HG03097 (cell line): Measurements from ENCODE around the gene FUT3.

ENCODE experiments used
- ATAC-seq: cut with Tn5 transposase; IDR thresholded peaks from one replicate; pipeline ENCODE4 v1.9.1; 2021; ENCODE audit not compliant: unreplicated experiment, low FRiP score

Gene FUT3

DNA sequence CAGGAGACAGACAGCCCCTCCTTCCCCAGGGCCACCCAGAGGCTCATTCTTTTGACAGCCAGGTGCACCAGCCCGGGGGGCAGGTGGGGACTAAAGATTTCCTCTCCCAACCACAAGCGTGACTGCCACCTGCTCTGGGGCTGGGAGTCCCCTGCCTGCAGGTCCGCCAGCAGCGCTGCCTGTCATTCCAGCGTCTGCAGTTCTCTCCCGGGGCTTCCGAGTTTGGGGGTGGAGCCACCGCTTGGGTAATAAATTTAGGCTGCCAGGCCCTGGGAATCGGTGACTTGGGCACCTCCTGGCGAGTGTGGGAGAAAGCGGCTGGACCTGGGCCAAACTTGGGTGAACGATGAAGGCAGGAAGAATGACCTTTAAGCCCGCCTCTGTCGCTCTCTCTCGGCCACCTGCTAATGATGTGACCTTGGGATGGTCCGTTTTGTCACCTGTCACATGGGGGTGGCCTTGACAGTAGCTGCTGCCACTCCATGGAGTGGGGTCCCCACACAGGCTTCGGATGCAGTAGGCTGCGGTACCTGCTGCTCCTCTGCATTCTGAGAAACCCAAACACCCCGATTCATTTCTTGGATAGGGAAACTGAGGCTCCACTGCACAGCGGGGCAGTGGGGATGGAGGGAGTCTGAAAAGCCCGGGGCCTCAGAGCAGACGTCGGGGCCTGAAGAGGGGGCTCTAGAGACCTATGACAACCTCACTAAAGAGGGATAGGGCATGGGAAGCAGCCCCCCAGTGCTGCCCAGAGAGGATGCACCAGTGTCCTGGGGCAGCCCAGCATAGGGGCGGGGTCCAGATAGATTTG, 24.5 kb downstream of the FUT3 start:
- ATAC-seq, result no peak

GRCh38 chr19:5825178-5825577, 26.1 kb downstream of the FUT3 start:
- no peak for ATAC-seq

GRCh38 chr19:5824751-5825150, 26.5 kb downstream of the FUT3 start:
- ATAC-seq, result no peak

GRCh38 chr19:5823579-5824281, 27.5 kb downstream of the FUT3 start:
- ATAC-seq, result no peak

- ATAC-seq, result no peak
These were observed 28.9 kb downstream of the FUT3 start for GRCh38 chr19:5822181-5822844.

GRCh38 chr19:5821521-5822180, 29.6 kb downstream of the FUT3 start:
- no peak for ATAC-seq

- no peak for ATAC-seq
These were observed 30.5 kb downstream of the FUT3 start for GRCh38 chr19:5820785-5821184.

- ATAC-seq, result no peak
These were observed 32.7 kb downstream of the FUT3 start for GRCh38 chr19:5818594-5818993.

GRCh38 chr19:5817218-5817617, 34.0 kb downstream of the FUT3 start:
- no peak for ATAC-seq

- ATAC-seq, result no peak
These were observed 36.4 kb downstream of the FUT3 start for GRCh38 chr19:5814852-5815246.

DNA sequence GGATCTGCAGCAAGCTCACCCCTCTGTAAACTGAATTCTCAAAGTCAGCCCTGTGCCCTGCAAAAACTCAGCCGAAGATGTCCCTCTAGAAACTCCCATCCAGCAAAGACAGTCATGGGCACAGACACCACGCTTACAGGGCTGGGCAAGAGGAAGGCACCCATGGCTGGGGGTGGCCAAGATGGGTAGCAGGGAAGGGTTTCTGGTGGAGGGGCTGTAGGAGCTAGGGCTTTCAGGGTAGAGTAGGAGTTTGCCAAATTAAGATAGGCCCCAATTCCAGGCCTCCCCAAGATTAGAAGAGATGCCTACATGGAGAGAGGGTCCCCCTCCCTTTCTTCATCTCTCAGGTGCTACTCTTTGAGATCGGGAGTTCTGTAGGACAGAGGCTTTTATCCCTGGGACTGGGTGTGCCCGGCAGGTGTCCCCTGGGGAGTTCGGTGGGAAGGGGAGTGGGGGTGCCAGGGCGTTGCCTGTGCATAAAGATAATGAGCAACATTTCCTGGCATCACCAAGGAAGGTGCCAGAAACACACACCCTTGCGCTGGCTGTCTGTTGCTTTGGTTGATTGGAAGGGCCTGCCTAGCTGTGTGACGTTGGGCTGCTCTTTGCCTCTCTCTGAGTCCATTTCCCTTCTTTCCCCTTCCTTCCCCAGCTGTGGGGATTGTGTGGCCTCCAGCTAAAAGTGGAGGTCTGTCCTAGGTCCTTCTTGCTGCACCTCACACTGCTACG, 37.0 kb downstream of the FUT3 start:
- ATAC-seq, result no peak

DNA sequence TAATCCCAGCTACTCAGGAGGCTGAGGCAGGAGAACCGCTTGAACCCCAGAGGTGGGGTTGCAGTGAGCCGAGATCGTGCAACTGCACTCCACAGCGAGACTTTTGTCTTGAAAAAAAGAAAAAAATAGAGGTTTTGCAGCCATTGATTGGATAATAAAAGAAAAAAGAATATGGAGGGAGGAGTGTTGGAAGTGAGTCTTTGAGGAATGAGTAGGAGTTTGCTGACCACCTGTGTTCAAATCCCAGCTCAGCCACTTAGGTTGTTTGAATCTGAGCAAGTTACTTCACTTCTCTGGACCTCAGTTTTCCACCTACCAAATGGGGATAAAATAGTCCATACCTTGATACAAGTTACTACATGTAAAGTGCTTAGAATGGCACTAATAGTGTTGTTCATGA, 40.1 kb downstream of the FUT3 start:
- no peak for ATAC-seq

DNA sequence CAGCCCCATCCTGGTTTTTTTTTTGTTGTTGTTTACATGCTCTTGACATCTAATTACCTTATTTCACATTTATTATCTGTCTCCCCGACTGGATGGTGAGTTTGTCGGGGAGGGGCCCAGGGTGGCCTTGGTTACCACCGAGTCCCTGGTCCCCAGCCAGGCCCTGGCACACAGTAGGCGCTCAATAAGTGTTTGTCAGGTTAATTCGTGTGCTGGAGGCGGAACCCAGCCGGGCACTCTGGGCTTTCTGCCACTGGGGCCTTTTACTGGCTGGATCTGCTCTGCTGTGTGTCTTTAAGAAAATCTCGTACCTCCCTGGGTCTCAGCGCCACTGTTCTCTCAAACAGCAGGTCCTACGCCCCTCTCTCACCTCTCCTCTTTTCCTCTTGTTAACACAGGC, 41.8 kb downstream of the FUT3 start:
- ATAC-seq, result no peak

DNA sequence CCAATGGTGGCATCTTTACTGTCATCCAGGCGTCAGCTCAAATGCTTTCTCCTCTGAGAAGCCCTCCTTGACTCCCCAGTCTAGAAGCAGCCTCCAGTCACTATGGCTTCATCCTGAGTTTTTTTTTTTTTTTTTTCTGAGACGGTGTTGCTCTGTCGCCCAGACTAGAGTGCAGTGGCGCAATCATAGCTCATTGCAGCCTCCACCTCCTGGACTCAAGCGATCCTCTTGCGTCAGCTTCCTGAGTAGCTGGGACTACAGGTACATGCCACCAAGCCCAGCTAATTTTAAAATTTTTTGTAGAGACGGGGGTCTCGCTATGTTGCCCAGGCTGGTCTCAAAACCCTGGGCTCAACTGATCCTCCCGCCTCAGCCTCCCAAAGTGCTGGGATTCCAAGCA, 42.2 kb downstream of the FUT3 start:
- no peak for ATAC-seq

DNA sequence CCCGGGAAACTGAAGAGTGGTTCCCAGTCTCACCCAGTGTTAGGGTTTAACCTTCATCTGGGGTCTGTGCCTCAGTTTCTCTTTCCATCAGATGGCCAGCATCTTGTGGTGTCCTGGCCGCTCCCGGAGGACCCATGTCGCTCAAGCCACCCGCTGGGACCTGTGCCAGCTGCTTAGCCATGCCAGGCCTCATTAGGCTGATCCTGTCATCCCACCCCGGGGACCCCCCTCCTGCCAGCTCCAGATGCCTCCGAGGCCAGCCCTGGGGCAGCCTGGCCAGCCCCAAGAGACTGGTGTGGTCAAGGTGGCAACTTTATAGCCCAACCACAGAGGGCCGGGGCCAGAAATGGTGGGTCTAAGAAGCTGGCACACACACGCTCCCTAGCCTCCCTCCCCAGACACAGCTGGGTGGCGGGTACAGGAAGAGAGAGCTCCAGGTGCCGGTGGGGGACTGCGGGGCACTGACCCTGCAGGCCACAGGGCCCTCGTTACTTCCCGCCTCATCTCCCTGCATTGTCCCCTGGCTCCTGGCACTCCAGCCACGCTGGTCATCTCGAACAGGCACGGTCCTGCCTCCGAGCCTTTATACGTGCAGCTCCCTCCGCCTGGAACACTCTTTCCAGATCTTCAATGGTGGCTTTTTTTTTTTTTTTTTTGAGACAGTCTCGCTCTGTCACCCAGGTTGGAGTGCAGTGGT, 43.0 kb downstream of the FUT3 start:
- no peak for ATAC-seq

- no peak for ATAC-seq
These were observed 44.3 kb downstream of the FUT3 start for GRCh38 chr19:5806905-5807304.

DNA sequence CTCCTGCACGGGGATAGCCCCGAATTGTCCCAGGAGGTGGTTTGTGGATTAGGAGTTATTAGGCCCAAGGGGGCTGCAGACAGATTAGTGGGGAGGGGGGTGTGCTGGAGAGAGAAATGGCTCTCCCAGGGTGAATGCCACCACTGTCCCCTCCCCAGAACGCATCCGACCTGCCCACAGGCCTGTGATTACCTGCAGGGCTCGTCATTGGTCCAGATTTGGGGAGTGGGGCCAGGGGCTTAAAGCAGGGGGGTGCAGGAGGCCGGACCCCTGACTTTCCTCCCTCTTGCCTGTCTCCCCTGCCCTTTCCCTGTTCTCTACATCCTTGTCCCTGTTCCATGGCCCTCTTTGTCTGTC, 45.1 kb downstream of the FUT3 start:
- no peak for ATAC-seq

- no peak for ATAC-seq
These were observed 45.7 kb downstream of the FUT3 start for GRCh38 chr19:5805462-5806132.
